Measurements from ENCODE around the gene PIP5K1C. TPM values are rescaled to one million over a fixed set of nuclear protein-coding genes. Genes with fewer than 3 reads are reported as not detected.

Gene PIP5K1C
- polyA plus RNA-seq, 2 of the 4 experiments (the other 2 are of a cell fraction): 2.6 to 9.3 TPM

DNA sequence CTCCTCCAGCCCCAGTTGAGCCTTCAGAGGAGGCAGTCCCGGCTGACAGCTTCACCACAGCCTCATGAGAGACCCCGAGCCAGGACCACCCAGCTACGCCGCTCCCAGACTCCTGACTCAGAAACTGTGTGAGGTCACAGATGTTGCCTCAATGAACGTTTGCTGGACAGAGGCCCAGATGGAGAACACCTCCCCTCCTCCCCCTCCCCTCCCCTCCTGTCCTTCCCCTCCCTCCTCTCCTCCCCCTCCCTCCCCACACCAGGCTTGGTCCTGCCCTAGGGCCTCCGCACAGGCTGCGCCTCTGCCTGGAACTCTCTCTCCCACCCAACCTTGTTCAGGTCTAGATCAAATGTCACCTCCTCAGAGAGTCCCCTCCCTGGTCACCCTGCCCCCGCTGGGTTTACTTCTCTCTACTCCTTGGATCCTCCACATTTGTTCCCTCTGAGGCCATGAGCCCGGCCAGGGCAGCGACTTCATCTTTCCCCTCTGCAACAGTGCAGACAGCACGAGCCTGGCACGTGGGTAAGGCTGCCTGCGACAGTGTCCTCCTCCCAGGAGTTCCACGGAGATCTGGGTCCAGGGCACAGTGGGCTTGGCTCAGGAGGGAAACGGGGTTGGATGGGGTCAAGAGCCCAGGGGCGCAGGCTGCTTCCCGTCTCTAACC lies 17.4 kb downstream of the PIP5K1C start:
- no peak for DNase-seq (ENCODE audit: low read depth in 1 of 2, low spot score in 1 of 2)
- no peak for ATAC-seq
- no peak for TF ChIP-seq RARB (CRISPR knock-in tag; IDR thresholded peaks at IDR 0.05)
- TF ChIP-seq, protein P1, sequence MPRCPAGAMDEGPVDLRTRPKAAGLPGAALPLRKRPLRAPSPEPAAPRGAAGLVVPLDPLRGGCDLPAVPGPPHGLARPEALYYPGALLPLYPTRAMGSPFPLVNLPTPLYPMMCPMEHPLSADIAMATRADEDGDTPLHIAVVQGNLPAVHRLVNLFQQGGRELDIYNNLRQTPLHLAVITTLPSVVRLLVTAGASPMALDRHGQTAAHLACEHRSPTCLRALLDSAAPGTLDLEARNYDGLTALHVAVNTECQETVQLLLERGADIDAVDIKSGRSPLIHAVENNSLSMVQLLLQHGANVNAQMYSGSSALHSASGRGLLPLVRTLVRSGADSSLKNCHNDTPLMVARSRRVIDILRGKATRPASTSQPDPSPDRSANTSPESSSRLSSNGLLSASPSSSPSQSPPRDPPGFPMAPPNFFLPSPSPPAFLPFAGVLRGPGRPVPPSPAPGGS (IDR thresholded peaks at IDR 0.05): no peak
- no peak for TF ChIP-seq CBX8 (IDR thresholded peaks at IDR 0.05)
- TF ChIP-seq, protein P2, sequence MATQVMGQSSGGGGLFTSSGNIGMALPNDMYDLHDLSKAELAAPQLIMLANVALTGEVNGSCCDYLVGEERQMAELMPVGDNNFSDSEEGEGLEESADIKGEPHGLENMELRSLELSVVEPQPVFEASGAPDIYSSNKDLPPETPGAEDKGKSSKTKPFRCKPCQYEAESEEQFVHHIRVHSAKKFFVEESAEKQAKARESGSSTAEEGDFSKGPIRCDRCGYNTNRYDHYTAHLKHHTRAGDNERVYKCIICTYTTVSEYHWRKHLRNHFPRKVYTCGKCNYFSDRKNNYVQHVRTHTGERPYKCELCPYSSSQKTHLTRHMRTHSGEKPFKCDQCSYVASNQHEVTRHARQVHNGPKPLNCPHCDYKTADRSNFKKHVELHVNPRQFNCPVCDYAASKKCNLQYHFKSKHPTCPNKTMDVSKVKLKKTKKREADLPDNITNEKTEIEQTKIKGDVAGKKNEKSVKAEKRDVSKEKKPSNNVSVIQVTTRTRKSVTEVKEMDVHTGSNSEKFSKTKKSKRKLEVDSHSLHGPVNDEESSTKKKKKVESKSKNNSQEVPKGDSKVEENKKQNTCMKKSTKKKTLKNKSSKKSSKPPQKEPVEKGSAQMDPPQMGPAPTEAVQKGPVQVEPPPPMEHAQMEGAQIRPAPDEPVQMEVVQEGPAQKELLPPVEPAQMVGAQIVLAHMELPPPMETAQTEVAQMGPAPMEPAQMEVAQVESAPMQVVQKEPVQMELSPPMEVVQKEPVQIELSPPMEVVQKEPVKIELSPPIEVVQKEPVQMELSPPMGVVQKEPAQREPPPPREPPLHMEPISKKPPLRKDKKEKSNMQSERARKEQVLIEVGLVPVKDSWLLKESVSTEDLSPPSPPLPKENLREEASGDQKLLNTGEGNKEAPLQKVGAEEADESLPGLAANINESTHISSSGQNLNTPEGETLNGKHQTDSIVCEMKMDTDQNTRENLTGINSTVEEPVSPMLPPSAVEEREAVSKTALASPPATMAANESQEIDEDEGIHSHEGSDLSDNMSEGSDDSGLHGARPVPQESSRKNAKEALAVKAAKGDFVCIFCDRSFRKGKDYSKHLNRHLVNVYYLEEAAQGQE (IDR thresholded peaks at IDR 0.05): no peak
- TF ChIP-seq, protein P3, sequence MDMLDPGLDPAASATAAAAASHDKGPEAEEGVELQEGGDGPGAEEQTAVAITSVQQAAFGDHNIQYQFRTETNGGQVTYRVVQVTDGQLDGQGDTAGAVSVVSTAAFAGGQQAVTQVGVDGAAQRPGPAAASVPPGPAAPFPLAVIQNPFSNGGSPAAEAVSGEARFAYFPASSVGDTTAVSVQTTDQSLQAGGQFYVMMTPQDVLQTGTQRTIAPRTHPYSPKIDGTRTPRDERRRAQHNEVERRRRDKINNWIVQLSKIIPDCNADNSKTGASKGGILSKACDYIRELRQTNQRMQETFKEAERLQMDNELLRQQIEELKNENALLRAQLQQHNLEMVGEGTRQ (IDR thresholded peaks at IDR 0.05): no peak
- TF ChIP-seq, protein P4, sequence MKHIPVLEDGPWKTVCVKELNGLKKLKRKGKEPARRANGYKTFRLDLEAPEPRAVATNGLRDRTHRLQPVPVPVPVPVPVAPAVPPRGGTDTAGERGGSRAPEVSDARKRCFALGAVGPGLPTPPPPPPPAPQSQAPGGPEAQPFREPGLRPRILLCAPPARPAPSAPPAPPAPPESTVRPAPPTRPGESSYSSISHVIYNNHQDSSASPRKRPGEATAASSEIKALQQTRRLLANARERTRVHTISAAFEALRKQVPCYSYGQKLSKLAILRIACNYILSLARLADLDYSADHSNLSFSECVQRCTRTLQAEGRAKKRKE (CRISPR knock-in tag; IDR thresholded peaks at IDR 0.05; ENCODE audit: low read depth): no peak
- no peak for TF ChIP-seq NFE2L2 (conservative IDR thresholded peaks at IDR 0.05; ENCODE audit: low read length)
- TF ChIP-seq, protein P5, sequence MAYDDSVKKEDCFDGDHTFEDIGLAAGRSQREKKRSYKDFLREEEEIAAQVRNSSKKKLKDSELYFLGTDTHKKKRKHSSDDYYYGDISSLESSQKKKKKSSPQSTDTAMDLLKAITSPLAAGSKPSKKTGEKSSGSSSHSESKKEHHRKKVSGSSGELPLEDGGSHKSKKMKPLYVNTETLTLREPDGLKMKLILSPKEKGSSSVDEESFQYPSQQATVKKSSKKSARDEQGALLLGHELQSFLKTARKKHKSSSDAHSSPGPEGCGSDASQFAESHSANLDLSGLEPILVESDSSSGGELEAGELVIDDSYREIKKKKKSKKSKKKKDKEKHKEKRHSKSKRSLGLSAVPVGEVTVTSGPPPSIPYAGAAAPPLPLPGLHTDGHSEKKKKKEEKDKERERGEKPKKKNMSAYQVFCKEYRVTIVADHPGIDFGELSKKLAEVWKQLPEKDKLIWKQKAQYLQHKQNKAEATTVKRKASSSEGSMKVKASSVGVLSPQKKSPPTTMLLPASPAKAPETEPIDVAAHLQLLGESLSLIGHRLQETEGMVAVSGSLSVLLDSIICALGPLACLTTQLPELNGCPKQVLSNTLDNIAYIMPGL (CRISPR knock-in tag; IDR thresholded peaks at IDR 0.05; ENCODE audit: borderline replicate concordance): no peak
- no peak for TF ChIP-seq KDM1A (IDR thresholded peaks at IDR 0.05; ENCODE audit: low read depth)
- no peak for TF ChIP-seq NPAS2 (CRISPR knock-in tag; IDR thresholded peaks at IDR 0.05; ENCODE audit: borderline replicate concordance)
- no peak for TF ChIP-seq ESRRA (IDR thresholded peaks at IDR 0.05; ENCODE audit: borderline replicate concordance, low read length)
- TF ChIP-seq, protein P6, sequence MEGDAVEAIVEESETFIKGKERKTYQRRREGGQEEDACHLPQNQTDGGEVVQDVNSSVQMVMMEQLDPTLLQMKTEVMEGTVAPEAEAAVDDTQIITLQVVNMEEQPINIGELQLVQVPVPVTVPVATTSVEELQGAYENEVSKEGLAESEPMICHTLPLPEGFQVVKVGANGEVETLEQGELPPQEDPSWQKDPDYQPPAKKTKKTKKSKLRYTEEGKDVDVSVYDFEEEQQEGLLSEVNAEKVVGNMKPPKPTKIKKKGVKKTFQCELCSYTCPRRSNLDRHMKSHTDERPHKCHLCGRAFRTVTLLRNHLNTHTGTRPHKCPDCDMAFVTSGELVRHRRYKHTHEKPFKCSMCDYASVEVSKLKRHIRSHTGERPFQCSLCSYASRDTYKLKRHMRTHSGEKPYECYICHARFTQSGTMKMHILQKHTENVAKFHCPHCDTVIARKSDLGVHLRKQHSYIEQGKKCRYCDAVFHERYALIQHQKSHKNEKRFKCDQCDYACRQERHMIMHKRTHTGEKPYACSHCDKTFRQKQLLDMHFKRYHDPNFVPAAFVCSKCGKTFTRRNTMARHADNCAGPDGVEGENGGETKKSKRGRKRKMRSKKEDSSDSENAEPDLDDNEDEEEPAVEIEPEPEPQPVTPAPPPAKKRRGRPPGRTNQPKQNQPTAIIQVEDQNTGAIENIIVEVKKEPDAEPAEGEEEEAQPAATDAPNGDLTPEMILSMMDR (IDR thresholded peaks at IDR 0.05): no peak
- no peak for TF ChIP-seq EHF (CRISPR knock-in tag; IDR thresholded peaks at IDR 0.05)
- no peak for TF ChIP-seq PHF8 (IDR thresholded peaks at IDR 0.05; ENCODE audit: borderline replicate concordance, low read depth)
- TF ChIP-seq SREBF2 (IDR thresholded peaks at IDR 0.05): no peak
- no peak for TF ChIP-seq CEBPB (IDR thresholded peaks at IDR 0.05)
- TF ChIP-seq ZC3H11A (IDR thresholded peaks at IDR 0.05): no peak
- no peak for TF ChIP-seq RCOR1 (IDR thresholded peaks at IDR 0.05; ENCODE audit: low read depth, low read length)
- H3K4me3 ChIP-seq: no peak overlapping the region
- 0 out of 3 replicates have a peak, but pooled peaks cover 4% of the 10 kb centered on the region for H3K4me1 ChIP-seq
- no peak for FAIRE-seq
- ChIA-PET POLR2A (no interaction called here), CTCF (interaction anchor here (0.9 to 1.3 kb wide), 3 partner anchors 17 to 18 kb away, joined by 3 to 4 read pairs (median 4); partner anchors contain the start of gene PIP5K1C)
- no peak overlapping the region for H3K4me2 ChIP-seq
- no peak overlapping the region for H3K27ac ChIP-seq
- peaks cover 4% of the 10 kb centered on the region; the same call in 1 of the 3 replicates for H3K9me3 ChIP-seq
- WGBS (ENCODE audit: missing lambda C conversion rate): 82% methylated on average over 7 of the region's 17 CpGs

Measured in A549 (cell line).